Gastrocnemius medialis (tissue), 4 donors: Measurements from ENCODE around the gene MIPOL1.

Experiments used
- CTCF ChIP-seq, 5 experiments: fragments of 450-650 bp in 3 of 5; fragments of 200-600 bp in 2 of 5; sonication (generic) in 2 of 5; IDR thresholded peaks in 4 of 5; conservative IDR thresholded peaks in 1 of 5; 1 replicate in 4 of 5; 2 replicates in 1 of 5; pipeline ENCODE4 v1.5.1; 2016 to 2019; ENCODE audit warnings: antibody characterized with exemption in 5 of 5, mild to moderate bottlenecking in 3 of 5, moderate library complexity in 3 of 5
- POLR2A ChIP-seq, 2 donors: fragments of 450-650 bp; IDR thresholded peaks; one replicate each; pipeline ENCODE4 v1.6.1; 2017; ENCODE audit warnings: antibody characterized with exemption in 2 of 2, mild to moderate bottlenecking in 2 of 2, moderate library complexity in 2 of 2

GRCh38 chr14:37413050-37413449 is 215.3 kb downstream of the MIPOL1 start:
- TF ChIP-seq CTCF (IDR thresholded peaks at IDR 0.05 in 4 of 5, conservative IDR thresholded peaks at IDR 0.05 in 1 of 5) (no peak), POLR2A (IDR thresholded peaks at IDR 0.05) (no peak)
